Measurements from ENCODE around the gene APOL5.
A peak's percentile ranks its signal among the peaks of the same experiment; 100 is the strongest.
"Not testable (repeated sequence)": the region's sequence is repeated elsewhere in the genome, so short reads cannot be mapped to it uniquely, and the experiment has no call there.

The APOL5 gene, protein sequence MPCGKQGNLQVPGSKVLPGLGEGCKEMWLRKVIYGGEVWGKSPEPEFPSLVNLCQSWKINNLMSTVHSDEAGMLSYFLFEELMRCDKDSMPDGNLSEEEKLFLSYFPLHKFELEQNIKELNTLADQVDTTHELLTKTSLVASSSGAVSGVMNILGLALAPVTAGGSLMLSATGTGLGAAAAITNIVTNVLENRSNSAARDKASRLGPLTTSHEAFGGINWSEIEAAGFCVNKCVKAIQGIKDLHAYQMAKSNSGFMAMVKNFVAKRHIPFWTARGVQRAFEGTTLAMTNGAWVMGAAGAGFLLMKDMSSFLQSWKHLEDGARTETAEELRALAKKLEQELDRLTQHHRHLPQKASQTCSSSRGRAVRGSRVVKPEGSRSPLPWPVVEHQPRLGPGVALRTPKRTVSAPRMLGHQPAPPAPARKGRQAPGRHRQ

GRCh38 chr22:35717572-35717971, at the start of gene APOL5:
Gene APOL5 (plus strand): TSS chr22:35717872. CDS start chr22:35717872, 0 bp downstream.
- DNase-seq (ENCODE audit: low read depth): no peak

DNA sequence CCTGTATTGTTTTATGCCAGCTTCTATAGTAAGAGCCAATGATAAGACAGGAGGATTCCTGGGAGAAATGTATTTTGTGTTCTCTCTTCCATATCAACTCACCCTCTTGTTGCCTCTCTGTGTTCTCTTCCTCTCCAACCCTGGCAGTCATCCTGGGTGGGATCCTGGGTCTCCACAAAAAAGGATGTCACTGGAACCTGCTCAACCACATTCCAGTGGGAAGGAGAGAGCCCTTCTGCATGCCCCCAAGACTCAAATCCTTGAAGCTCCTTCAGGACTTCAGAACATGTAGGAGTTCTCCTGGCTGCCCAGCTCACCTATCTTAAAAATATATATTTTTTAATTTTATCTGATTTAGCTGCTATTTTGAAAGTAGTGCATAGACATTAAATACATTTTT, 43.3 kb upstream of the APOL5 start:
- DNase-seq (ENCODE audit: low read depth): no peak

- DNase-seq (ENCODE audit: low read depth): not testable (repeated sequence)
Measured at GRCh38 chr22:35676065-35676464, 41.6 kb upstream of the APOL5 start.

DNA sequence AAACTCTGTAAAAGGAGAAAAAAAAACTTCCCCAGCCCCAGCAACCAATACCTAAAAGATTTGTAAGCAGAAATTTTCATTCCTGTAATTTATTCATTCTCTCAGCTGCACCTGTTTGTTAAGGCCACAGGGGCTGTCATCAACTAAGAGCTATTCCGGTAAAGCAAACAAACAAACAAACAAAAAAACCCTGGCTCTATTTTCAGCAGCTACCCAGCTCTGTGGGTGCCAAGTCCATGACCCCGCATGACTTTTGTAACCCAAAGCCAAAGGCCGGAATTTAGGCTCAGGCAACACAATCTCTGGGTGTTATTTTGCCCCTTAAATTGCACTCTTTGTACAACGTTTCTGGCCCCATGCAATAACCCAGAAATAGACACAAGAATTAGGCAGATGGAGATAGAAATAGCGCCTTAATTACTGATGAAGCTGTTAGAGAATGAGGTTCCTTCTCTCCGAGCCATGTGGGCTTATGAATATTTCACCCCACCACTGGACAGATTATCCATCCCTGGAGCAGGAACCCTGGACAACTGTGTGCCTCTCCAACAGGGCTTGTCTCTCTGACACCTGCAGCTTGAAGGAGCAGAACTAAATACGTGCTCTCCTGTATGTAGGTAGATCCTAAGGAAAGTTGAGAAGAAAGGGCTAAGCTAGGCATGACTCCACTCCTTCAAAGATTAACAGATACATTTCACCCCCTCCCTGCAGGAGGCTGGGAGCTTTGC, 40.0 kb upstream of the APOL5 start:
- DNase-seq (ENCODE audit: low read depth): no peak

- DNase-seq (ENCODE audit: low read depth): no peak
Measured at GRCh38 chr22:35678836-35679235, 38.8 kb upstream of the APOL5 start.

DNA sequence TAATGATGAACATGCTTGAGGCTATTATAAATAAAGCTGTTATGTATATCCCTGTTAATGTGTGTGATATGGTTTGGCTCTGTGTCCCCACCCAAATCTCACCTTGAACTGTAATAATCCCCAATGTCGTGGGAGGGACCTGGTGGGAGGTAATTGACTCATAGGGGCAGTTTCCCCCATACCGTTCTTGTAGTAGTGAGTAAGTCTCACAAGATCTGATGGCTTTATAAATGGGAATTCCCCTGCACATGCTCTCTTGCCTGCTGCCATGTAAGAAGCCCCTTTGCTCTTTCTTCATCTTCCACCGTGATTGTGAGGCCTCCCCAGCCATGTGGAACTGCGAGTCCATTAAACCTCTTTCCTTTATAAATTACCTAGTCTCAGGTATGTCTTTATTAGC, 38.2 kb upstream of the APOL5 start:
- peak; percentile 68 for DNase-seq (ENCODE audit: low read depth)

- no peak for DNase-seq (ENCODE audit: low read depth)
Measured at GRCh38 chr22:35681454-35682052, 36.1 kb upstream of the APOL5 start.

- no peak for DNase-seq (ENCODE audit: low read depth)
Measured at GRCh38 chr22:35683560-35683959, 34.1 kb upstream of the APOL5 start.

GRCh38 chr22:35684270-35684700, 33.4 kb upstream of the APOL5 start:
- DNase-seq (ENCODE audit: low read depth): no peak

DNA sequence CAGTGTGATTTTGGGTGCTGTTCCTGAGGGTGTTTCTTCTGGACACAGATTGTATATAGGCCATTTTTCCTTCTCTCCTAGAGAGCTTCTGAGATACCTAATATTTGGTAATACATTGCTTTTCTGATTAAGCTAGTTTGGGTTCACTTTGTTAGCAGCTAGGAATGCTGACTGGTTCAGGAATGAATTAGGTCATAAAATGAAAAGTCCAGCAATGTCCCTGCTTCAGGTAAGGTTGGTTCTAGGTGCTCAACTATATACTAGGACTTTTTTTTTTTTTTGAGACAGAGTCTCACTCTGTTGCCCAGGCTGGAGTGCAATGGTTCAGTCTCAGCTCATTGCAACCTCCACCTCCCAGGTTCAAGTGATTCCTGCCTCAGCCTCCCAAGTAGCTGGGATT, 32.9 kb upstream of the APOL5 start:
- no peak for DNase-seq (ENCODE audit: low read depth)

- DNase-seq (ENCODE audit: low read depth): no peak
Measured at GRCh38 chr22:35685731-35686130, 31.9 kb upstream of the APOL5 start.

DNA sequence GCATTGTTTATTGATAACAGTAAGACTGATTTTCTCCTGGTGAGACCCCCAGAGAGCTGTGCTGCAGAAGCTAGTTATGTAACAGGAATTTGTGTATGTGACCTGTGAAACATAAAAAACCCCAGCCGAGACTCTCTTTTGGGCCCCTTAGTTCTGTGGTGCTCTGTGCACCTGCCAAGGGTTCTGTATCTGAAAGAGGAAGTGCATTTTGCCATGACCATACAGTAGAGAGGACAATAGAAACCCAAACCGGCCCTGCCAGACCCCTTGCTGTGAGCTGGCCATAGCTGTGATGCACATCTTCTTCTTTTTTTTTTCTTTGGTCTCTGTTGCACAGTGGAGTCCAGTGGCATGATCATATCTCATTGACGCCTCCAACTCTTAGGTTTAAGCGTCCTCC, 31.4 kb upstream of the APOL5 start:
- no peak for DNase-seq (ENCODE audit: low read depth)

GRCh38 chr22:35687461-35687860, 30.2 kb upstream of the APOL5 start:
- no peak for DNase-seq (ENCODE audit: low read depth)

- DNase-seq (ENCODE audit: low read depth): no peak
Measured at GRCh38 chr22:35688913-35689675, 28.6 kb upstream of the APOL5 start.

- no peak for DNase-seq (ENCODE audit: low read depth)
Measured at GRCh38 chr22:35690001-35690400, 27.7 kb upstream of the APOL5 start.

- no peak for DNase-seq (ENCODE audit: low read depth)
Measured at GRCh38 chr22:35695202-35695601, 22.5 kb upstream of the APOL5 start.

DNA sequence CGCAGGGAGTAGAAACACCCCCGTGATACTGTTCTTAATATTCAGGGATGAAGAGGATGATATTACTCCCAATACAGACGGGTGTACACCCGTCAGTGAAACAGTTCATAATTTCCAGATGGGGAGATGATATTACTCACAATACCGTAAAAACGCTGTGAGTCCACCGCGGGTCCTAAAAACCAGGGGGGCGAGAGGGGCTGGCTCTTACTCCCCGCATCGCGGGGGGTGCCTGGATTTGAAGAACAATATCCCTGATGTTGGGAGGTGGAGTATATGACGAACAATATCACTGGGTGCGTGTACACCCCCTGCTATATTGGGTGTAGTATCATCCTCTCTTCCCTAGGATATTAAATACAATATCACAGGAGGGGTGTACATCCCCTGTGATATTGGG, 20.5 kb upstream of the APOL5 start:
- no peak for DNase-seq (ENCODE audit: low read depth)

DNA sequence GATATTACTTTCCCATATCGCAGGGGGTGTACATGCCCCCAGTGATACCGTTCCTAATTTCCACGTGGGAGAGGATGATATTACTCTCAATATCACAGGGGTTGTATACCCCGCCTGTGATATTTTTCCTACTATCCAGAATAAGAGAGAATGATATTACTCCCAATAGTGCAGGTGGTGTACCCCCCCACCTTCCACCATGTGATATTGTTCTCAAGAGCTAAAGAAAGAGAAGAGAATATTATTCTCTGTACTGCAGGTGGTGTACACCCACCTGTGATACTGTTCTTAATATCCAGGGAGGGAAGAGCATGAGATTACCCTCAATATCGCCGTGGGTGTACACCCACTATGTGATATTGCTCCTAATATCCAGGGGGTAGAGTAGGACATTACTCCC, 17.8 kb upstream of the APOL5 start:
- not testable (repeated sequence) for DNase-seq (ENCODE audit: low read depth)

DNA sequence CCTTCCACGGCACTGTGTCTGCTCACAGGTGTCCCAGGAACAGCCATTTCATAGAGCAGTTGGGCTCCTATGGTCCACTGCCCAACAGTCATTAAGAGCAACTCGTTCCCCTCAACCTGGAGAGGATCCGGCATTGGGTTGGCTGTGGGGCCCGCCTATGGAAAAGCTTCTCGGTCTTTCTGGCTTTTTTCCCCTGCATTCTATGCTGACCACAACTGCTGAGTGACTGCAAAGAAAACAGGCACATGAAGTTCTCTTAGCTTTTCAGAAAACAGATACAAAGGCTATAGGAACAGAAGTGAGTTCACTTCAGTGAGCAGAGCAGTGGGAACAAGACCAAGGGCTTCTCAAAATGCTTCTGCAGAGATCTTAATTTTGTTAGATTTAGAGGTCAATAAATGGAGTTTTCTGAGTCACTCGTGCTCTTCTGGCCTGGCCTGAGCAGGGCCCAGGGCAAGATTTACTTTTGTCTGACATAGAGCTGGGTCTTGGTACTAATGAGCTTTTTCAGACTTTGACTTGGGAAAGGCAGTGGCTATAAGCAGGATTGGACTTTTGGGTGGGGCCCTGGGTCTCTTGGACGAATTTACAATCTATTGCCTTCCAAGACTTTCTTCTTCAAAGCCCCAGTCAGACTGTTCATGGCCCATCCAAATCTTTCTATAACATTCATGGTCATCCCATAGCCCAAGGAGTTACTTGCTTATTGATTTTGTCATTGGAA, 13.6 kb upstream of the APOL5 start:
- DNase-seq (ENCODE audit: low read depth): no peak

DNA sequence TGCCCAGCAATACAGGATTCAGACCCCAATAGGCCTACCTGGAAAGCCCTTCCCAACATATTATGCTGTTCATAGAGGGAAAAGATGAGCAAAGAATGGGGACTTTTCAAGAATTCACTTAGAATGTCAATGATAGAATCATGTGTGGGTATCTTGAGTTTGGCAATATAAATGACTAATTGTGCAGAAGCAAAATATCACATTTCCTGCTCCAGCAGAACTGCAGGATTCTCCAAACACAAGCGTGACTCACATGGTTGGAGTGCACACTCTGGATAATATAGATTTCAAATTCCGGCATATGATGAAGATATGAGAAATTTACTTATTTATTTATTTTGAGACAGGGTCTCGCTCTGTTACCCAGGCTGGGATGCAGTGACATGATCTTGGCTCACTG, 12.5 kb upstream of the APOL5 start:
- DNase-seq (ENCODE audit: low read depth): no peak

- DNase-seq (ENCODE audit: low read depth): no peak
Measured at GRCh38 chr22:35708453-35708852, 9.2 kb upstream of the APOL5 start.

- no peak for DNase-seq (ENCODE audit: low read depth)
Measured at GRCh38 chr22:35708917-35709316, 8.8 kb upstream of the APOL5 start.
